Neural cell (in vitro differentiated cells): ENCODE data around the gene UNC79.

Source experiments
- CTCF ChIP-seq: fragments of 450-650 bp; IDR thresholded peaks from 2 replicates; pipeline ENCODE4 v1.5.1; 2014; ENCODE audit warnings: antibody characterized with exemption, mild to moderate bottlenecking, moderate library complexity; ENCODE audit not compliant: poor library complexity, severe bottlenecking
- EP300 ChIP-seq: fragments of 450-650 bp; conservative IDR thresholded peaks from 2 replicates; pipeline ENCODE4 v1.6.1; 2014; ENCODE audit warnings: antibody characterized with exemption, mild to moderate bottlenecking, moderate library complexity; ENCODE audit not compliant: poor library complexity, severe bottlenecking
- EZH2 ChIP-seq: fragments of 200-600, 300-800 bp; shearing (Covaris generic), sonication (generic); IDR thresholded peaks from 2 replicates; pipeline ENCODE4 v1.6.1; 2014; ENCODE audit warnings: antibody characterized with exemption, low read length, borderline replicate concordance, mild to moderate bottlenecking; ENCODE audit not compliant: insufficient read depth, poor library complexity, severe bottlenecking
- POLR2AphosphoS5 ChIP-seq: IDR thresholded peaks from 2 replicates; pipeline ENCODE4 v1.6.1; 2012
- RAD21 ChIP-seq: fragments of 450-650 bp; conservative IDR thresholded peaks from 2 replicates; pipeline ENCODE4 v1.6.1; 2014; ENCODE audit warnings: antibody characterized with exemption, mild to moderate bottlenecking, moderate library complexity

- TF ChIP-seq EZH2 (no peak), EP300 (no peak), CTCF (no peak), RAD21 (no peak), POLR2AphosphoS5 (no peak)
These were observed 282.3 kb downstream of the UNC79 start for GRCh38 chr14:93712838-93713724.
